Right lobe of liver (tissue), 4 donors: Measurements from ENCODE around the gene UBASH3B.

Experiments
- POLR2A ChIP-seq: fragments of 450-650 bp; IDR thresholded peaks from one replicate; pipeline ENCODE4 v1.6.1; 2017; ENCODE audit warnings: antibody characterized with exemption, mild to moderate bottlenecking
- TF ChIP-seq, protein P1 (sequence below), 4 donors: fragments of 200-600 bp in 3 of 4; fragments of 450-650 bp in 1 of 4; IDR thresholded peaks; one replicate each; pipeline versions ENCODE4 v1.5.1 to v1.8.0; 2016 to 2022; ENCODE audit warnings: antibody characterized with exemption in 4 of 4, mild to moderate bottlenecking in 2 of 4
- donor health status: DM: no; HTN: no; CAD: no.
- donor health status: DM: no; HTN: no; CAD: no.
- donor health status: DM: no; HTN: yes; CAD: no.

- TF ChIP-seq, protein P1, sequence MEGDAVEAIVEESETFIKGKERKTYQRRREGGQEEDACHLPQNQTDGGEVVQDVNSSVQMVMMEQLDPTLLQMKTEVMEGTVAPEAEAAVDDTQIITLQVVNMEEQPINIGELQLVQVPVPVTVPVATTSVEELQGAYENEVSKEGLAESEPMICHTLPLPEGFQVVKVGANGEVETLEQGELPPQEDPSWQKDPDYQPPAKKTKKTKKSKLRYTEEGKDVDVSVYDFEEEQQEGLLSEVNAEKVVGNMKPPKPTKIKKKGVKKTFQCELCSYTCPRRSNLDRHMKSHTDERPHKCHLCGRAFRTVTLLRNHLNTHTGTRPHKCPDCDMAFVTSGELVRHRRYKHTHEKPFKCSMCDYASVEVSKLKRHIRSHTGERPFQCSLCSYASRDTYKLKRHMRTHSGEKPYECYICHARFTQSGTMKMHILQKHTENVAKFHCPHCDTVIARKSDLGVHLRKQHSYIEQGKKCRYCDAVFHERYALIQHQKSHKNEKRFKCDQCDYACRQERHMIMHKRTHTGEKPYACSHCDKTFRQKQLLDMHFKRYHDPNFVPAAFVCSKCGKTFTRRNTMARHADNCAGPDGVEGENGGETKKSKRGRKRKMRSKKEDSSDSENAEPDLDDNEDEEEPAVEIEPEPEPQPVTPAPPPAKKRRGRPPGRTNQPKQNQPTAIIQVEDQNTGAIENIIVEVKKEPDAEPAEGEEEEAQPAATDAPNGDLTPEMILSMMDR (IDR thresholded peaks at IDR 0.05) = no peak
- TF ChIP-seq POLR2A = no peak
These were observed 21.0 kb upstream of the UBASH3B start for GRCh38 chr11:122634501-122634900.
